Measurements from ENCODE around the gene ADH5.

DNA sequence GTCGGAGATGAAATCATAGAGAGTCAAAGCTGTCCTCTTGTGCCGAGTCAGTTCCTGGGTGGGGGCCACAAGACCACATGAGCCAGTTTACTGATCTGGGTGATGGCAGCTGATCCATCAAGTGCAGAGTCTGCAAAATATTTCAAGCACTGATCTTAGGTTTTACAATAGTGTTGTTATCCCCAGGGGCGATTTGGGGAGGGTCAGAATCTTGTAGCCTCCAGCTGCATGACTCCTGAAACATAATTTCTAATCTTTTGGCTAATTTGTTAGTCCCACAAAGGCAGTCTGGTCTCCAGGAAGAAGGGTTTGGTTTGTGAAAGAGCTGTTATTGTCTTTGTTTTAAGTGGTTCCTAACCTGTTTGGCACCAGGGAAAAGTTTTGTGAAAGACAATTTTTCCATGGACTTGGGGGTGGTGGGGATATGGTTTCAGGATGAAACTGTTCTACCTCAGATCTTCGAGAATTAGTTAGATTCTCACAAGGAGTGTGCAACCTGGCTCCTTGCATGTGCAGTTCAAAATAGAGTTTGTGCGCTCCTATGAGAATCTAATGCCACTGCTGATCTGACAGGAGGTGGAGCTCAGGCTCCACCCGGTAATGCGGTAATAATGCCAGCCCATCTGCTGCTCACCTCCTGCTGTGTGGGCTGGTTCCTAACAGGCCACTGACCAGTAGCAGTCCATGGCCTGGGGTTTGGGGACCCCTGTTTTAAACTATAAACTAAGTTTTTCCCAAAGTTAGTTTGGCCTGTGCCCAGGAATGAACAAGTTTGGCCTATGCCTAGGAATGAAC, 63.9 kb downstream of the ADH5 start:
- TF ChIP-seq EZH2phosphoT487 (IDR thresholded peaks at IDR 0.05; ENCODE audit: insufficient read depth, low read depth) (no peak), EZH2 (IDR thresholded peaks at IDR 0.05; ENCODE audit: insufficient read depth, poor library complexity, severe bottlenecking) (no peak)

Measured in GM23248 (cell line).